GM12878 (cell line): ENCODE results near the gene REEP2. TPM values are rescaled to one million over a fixed set of nuclear protein-coding genes. Genes with fewer than 3 reads are reported as not detected.

Source experiments
- ATF7 ChIP-seq: fragments of 450-650 bp; IDR thresholded peaks from 2 replicates; pipeline ENCODE4 v1.6.1; 2016; ENCODE audit warnings: low read depth, mild to moderate bottlenecking
- BCL11A ChIP-seq: IDR thresholded peaks from 2 replicates; pipeline ENCODE4 v1.6.1; 2011; ENCODE audit warnings: low read depth, low read length
- CEBPZ ChIP-seq: fragments of 150-350 bp; IDR thresholded peaks from 2 replicates; pipeline ENCODE4 v1.6.1; 2016; ENCODE audit warnings: low read depth, low read length
- HDAC2 ChIP-seq: fragments of 200-600 bp; sonication (generic); IDR thresholded peaks from 2 replicates; pipeline ENCODE4 v1.6.1; 2017
- NRF1 ChIP-seq: conservative IDR thresholded peaks from 2 replicates; pipeline ENCODE4 v1.6.1; 2011; ENCODE audit warnings: mild to moderate bottlenecking, low read depth, low read length, improper control_type of control experiment
- POU2F2 ChIP-seq: IDR thresholded peaks from 3 replicates; pipeline ENCODE4 v1.6.1; 2011; ENCODE audit warnings: low read depth, mild to moderate bottlenecking, low read length, borderline replicate concordance
- SKIL ChIP-seq: fragments of 450-650 bp; IDR thresholded peaks from 2 replicates; pipeline ENCODE4 v1.6.1; 2017; ENCODE audit warnings: mild to moderate bottlenecking, low read depth, inconsistent platforms; ENCODE audit not compliant: poor library complexity, severe bottlenecking
- SMC3 ChIP-seq: IDR thresholded peaks from 2 replicates; pipeline ENCODE4 v1.6.1; 2011; ENCODE audit warnings: low read length, improper control_type of control experiment, borderline replicate concordance
- SP1 ChIP-seq: IDR thresholded peaks from one replicate; pipeline ENCODE4 v1.6.1; 2011; ENCODE audit warnings: low read depth, low read length
- SREBF2 ChIP-seq: IDR thresholded peaks from 2 replicates; pipeline ENCODE4 v1.6.1; 2012; ENCODE audit warnings: mild to moderate bottlenecking, low read length
- TAF1 ChIP-seq: IDR thresholded peaks from 2 replicates; pipeline ENCODE4 v1.6.1; 2011; ENCODE audit warnings: mild to moderate bottlenecking, low read depth, low read length, borderline replicate concordance
- ZBTB33 ChIP-seq: fragments of 450-650 bp; IDR thresholded peaks from 2 replicates; pipeline ENCODE4 v1.6.1; 2017; ENCODE audit warnings: mild to moderate bottlenecking
- polyA plus RNA-seq, 11 experiments: library from polyadenylated mRNA; depleted of rRNA in 4 of 11; unstranded in 6 of 11; stranded (reverse) in 5 of 11; fragments of >200 nt; fragmentation: Nextera tagmentation in 4 of 11; fragmentation: Illumina TruSeq in 1 of 11; extraction: Ambion mirVana in 4 of 11; extraction: Trizol in 1 of 11; gene quantifications; 1 replicate in 1 of 11; 2 replicates in 10 of 11; pipeline versions ENCODE4 v1.2.1 to v1.2.3, GENCODE V29; 2011 to 2016; ENCODE audit warnings: inconsistent platforms in 2 of 11, missing spikeins in 2 of 11, low read depth in 1 of 11
- total RNA-seq, 4 experiments: library from RNA; depleted of rRNA in 3 of 4; stranded (reverse); fragments of >200 nt in 3 of 4; fragmentation: Illumina TruSeq in 1 of 4; extraction: Trizol in 1 of 4; gene quantifications; 2 replicates each; pipeline versions ENCODE4 v1.2.1 to v1.2.3, GENCODE V29; 2013 to 2021
- TF ChIP-seq, protein P1 (sequence below): fragments of 450-650 bp; IDR thresholded peaks from 2 replicates; pipeline ENCODE4 v1.6.1; 2016; ENCODE audit warnings: mild to moderate bottlenecking
- TF ChIP-seq, protein P2 (sequence below): IDR thresholded peaks from 2 replicates; pipeline ENCODE4 v1.6.1; 2011; ENCODE audit warnings: low read depth, low read length, improper control_type of control experiment, borderline replicate concordance
- TF ChIP-seq, protein P3 (sequence below): IDR thresholded peaks from 2 replicates; pipeline ENCODE4 v1.6.1; 2012; ENCODE audit warnings: low read depth, low read length, improper control_type of control experiment
- TF ChIP-seq, protein P4 (sequence below): fragments of 450-650 bp; IDR thresholded peaks from 2 replicates; pipeline ENCODE4 v1.6.1; 2016; ENCODE audit warnings: mild to moderate bottlenecking

Gene REEP2
- total and polyA plus RNA-seq, 10 of the 15 experiments (the other 5 are each of a cell fraction or from before 2014, with no cell fraction given): 0.10 to 3.1 (median 2.0) TPM

GRCh38 chr5:138464388-138465260 is 25.8 kb downstream of the REEP2 start (continued):
- TF ChIP-seq CEBPZ: no peak
- TF ChIP-seq, protein P1, sequence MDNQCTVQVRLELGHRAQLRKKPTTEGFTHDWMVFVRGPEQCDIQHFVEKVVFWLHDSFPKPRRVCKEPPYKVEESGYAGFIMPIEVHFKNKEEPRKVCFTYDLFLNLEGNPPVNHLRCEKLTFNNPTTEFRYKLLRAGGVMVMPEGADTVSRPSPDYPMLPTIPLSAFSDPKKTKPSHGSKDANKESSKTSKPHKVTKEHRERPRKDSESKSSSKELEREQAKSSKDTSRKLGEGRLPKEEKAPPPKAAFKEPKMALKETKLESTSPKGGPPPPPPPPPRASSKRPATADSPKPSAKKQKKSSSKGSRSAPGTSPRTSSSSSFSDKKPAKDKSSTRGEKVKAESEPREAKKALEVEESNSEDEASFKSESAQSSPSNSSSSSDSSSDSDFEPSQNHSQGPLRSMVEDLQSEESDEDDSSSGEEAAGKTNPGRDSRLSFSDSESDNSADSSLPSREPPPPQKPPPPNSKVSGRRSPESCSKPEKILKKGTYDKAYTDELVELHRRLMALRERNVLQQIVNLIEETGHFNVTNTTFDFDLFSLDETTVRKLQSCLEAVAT: peak; percentile 94
- TF ChIP-seq ATF7: peak; percentile 50; the same call in 1 of the 2 replicates
- TF ChIP-seq, protein P2, sequence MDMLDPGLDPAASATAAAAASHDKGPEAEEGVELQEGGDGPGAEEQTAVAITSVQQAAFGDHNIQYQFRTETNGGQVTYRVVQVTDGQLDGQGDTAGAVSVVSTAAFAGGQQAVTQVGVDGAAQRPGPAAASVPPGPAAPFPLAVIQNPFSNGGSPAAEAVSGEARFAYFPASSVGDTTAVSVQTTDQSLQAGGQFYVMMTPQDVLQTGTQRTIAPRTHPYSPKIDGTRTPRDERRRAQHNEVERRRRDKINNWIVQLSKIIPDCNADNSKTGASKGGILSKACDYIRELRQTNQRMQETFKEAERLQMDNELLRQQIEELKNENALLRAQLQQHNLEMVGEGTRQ: no peak
- TF ChIP-seq BCL11A: 0 out of 2 replicates have a peak, but pooled peaks have one; percentile 22
- TF ChIP-seq SKIL: peak; percentile 60
- peak; percentile 100 for TF ChIP-seq ZBTB33
- TF ChIP-seq SP1: peak; percentile 5
- no peak for TF ChIP-seq NRF1
- TF ChIP-seq POU2F2: peak; percentile 8; the same call in 1 of the 3 replicates
- no peak for TF ChIP-seq SMC3
- no peak for TF ChIP-seq TAF1
- TF ChIP-seq HDAC2: 0 out of 2 replicates have a peak, but pooled peaks have one; percentile 37
- TF ChIP-seq, protein P3, sequence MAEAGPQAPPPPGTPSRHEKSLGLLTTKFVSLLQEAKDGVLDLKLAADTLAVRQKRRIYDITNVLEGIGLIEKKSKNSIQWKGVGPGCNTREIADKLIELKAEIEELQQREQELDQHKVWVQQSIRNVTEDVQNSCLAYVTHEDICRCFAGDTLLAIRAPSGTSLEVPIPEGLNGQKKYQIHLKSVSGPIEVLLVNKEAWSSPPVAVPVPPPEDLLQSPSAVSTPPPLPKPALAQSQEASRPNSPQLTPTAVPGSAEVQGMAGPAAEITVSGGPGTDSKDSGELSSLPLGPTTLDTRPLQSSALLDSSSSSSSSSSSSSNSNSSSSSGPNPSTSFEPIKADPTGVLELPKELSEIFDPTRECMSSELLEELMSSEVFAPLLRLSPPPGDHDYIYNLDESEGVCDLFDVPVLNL: no peak
- TF ChIP-seq, protein P4, sequence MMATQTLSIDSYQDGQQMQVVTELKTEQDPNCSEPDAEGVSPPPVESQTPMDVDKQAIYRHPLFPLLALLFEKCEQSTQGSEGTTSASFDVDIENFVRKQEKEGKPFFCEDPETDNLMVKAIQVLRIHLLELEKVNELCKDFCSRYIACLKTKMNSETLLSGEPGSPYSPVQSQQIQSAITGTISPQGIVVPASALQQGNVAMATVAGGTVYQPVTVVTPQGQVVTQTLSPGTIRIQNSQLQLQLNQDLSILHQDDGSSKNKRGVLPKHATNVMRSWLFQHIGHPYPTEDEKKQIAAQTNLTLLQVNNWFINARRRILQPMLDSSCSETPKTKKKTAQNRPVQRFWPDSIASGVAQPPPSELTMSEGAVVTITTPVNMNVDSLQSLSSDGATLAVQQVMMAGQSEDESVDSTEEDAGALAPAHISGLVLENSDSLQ: peak; percentile 22
- TF ChIP-seq SREBF2: no peak
